ENCODE data around the gene POU2AF2. TPM values are rescaled to one million over a fixed set of nuclear protein-coding genes. Genes with fewer than 3 reads are reported as not detected.
"Not testable (repeated sequence)": the region's sequence is repeated elsewhere in the genome, so short reads cannot be mapped to it uniquely, and the experiment has no call there.

POU2AF2 gene, protein sequence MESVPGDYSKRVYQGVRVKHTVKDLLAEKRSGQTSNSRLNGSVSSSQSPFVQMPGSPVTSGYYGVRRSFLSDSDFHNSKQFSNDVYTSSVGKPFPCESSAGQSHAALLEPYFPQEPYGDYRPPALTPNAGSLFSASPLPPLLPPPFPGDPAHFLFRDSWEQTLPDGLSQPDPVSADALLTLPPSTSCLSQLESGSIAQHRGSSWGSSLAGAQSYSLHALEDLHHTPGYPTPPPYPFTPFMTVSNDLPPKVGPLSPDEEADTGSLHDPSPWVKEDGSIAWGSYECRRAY
- not detected for total RNA-seq

DNA sequence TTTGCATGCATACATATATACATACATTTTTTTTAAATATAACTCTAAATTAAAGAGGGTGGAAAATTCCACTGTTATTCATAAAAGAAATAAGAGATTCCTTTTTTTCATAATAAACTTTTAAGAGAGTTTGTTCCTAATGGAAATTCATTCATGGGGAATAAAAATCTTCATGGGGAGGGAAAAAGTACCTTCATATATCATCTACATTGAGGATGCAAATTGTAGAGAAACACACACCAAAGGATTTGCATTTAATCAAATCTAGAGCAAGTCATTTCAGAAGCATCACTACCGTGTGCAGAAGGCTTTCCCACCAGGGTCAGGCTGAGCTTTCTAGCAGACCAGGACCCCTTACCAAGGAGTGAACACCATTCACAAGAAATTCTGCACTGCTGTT lies at the start of gene POU2AF2:
Gene POU2AF2, plus strand, starts transcription at position 301 of the 400 bp plus-strand sequence. CDS start 129 bp downstream, outside the sequence.
- H3K4me1 ChIP-seq (ENCODE audit: insufficient read depth, low read length) = no peaks in the 10 kb centered on the region
- H3K9me3 ChIP-seq (ENCODE audit: low read depth, low read length) = no peaks in the 10 kb centered on the region
- no peak within 1 kb of the TSS for H3K4me3 ChIP-seq (ENCODE audit: low read length)
- peaks cover 12% of the 10 kb centered on the region for H3K27me3 ChIP-seq (ENCODE audit: insufficient read depth, low read length)

DNA sequence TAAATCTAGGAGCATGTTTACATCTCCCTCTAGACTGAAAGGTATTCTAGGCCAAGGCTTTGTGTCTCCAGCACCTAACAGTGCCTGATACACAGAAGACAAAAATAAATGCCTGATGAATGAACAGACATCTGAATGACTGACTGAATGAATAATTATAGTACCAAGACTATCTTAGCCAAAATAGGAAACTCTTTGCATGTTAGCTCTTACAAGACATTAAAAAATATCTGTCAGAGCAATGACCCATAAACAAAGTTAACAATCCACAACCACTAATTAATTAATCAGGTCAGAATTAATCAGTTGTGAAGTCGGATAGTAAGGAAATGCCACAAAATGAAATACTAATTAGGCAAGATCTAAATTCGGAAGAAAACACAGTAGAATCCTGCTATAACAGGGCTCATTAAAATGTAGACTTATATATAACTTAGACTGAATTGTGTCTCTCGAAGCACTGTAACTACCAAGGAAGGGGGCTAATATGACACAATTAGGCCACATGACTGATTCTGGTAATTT lies 45.5 kb upstream of the POU2AF2 start:
- H3K4me3 ChIP-seq (ENCODE audit: low read length) = no peak overlapping the region
- no peaks in the 10 kb centered on the region for H3K4me1 ChIP-seq (ENCODE audit: insufficient read depth, low read length)
- H3K9me3 ChIP-seq (ENCODE audit: low read depth, low read length) = no peaks in the 10 kb centered on the region

GRCh38 chr11:111204211-111204610 lies 41.3 kb upstream of the POU2AF2 start:
- H3K9me3 ChIP-seq (ENCODE audit: low read depth, low read length) = no peaks in the 10 kb centered on the region
- H3K4me3 ChIP-seq (ENCODE audit: low read length) = no peak overlapping the region

More for the DNA sequence above, 45.5 kb upstream of the POU2AF2 start:
- H3K27me3 ChIP-seq (ENCODE audit: insufficient read depth, low read length) = no peaks in the 10 kb centered on the region

DNA sequence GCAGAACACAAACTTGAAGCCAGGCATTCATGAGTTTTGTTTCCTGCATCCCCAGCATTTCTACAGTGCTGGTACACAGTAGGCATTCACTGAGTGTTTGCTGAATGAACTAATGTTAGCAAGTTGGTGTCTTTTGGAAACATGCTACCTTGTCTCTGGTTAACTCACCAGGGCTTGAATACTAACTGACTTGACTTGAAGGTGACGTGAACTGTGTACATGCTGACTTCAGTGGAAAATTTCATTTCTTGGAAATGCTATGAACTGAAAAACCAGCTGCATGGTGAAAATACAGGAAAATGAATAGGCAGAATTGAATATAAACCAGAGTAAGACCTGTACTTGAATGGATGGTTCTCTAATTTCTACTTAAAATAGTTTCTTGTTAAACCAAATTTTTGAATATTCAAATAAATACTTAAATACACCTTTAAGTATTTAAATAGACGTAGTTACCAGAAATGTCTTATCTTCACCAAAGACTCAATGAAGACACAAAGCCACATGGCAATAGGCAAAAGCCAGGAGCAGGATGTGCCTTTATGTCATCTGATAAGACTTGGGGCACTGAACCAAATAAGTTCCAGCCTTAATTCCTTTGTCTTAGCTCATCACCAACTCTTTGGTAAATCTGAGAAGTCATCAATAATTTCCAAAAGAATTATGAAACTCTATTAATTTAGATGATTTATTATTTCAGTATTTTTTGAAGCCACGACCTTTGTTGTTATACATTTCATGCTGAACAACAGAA lies 39.7 kb upstream of the POU2AF2 start:
- H3K4me3 ChIP-seq (ENCODE audit: low read length) = no peak overlapping the region

More at GRCh38 chr11:111204211-111204610, 41.3 kb upstream of the POU2AF2 start:
- Histone ChIP-seq H3K27me3 (ENCODE audit: insufficient read depth, low read length) (no peaks in the 10 kb centered on the region), H3K4me1 (ENCODE audit: insufficient read depth, low read length) (no peaks in the 10 kb centered on the region)

GRCh38 chr11:111206472-111206871 lies 39.1 kb upstream of the POU2AF2 start:
- Histone ChIP-seq H3K27me3 (ENCODE audit: insufficient read depth, low read length) (no peaks in the 10 kb centered on the region), H3K4me3 (ENCODE audit: low read length) (no peak overlapping the region), H3K9me3 (ENCODE audit: low read depth, low read length) (no peaks in the 10 kb centered on the region), H3K4me1 (ENCODE audit: insufficient read depth, low read length) (no peaks in the 10 kb centered on the region)

More for the DNA sequence above, 39.7 kb upstream of the POU2AF2 start:
- no peaks in the 10 kb centered on the region for H3K27me3 ChIP-seq (ENCODE audit: insufficient read depth, low read length)
- no peaks in the 10 kb centered on the region for H3K4me1 ChIP-seq (ENCODE audit: insufficient read depth, low read length)
- no peaks in the 10 kb centered on the region for H3K9me3 ChIP-seq (ENCODE audit: low read depth, low read length)

DNA sequence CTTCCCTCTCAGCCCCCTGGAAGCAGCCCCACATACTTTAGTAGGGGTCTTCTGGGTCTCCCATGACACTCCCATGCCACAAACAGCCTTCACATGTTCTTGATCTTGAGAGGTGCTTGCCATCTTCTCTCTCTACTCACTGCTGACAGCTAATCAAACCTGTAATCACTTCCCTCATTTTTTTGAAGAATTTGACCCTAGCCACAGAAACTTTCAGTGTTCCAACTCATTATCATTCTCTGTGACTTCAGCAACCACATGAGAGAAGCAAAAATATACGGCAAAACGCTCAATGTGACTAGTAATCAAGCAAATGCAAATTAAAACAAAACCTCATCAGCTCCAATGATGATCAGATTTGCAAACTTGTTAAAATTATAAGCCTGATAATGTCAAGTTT lies 38.3 kb upstream of the POU2AF2 start:
- H3K4me1 ChIP-seq (ENCODE audit: insufficient read depth, low read length) = no peaks in the 10 kb centered on the region
- no peak overlapping the region for H3K4me3 ChIP-seq (ENCODE audit: low read length)
- no peaks in the 10 kb centered on the region for H3K9me3 ChIP-seq (ENCODE audit: low read depth, low read length)
- no peaks in the 10 kb centered on the region for H3K27me3 ChIP-seq (ENCODE audit: insufficient read depth, low read length)

DNA sequence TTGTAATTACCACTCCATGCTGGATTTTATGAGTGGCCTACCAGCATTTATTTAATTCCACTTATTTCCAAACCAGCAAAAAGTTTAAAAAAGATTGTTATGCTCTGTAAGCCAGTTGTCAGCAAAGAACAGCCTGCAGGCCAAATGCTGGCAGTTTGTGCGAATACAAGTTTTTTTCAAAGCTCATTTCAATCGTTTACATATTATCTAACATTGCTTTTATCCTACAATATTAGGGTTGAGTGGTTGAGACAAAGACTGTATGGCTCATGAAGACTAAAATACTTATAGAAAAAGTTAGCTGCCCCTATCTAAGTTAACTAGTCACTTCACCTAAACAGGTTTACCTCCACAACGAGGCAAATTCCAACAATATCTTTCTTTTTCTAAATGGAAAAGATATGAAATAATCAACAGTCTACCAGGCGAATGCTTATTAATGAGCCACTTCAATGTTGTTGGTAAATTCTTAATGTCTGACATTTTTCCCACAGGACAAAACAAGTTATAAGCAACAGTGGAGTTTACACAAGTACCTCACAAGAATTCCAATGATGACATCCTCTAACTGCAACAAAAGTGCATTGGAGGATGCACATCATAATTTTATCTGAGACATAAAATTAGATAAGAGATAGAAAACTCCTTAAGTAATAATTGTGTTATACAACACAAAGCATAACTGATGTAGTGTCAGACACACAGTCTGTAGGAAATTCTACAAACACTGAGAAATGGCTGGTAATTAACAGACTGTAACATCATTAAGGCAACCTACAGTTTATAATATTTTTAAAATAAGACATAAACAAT lies 35.8 kb upstream of the POU2AF2 start:
- Histone ChIP-seq H3K4me1 (ENCODE audit: insufficient read depth, low read length) (no peaks in the 10 kb centered on the region), H3K4me3 (ENCODE audit: low read length) (no peak overlapping the region), H3K9me3 (ENCODE audit: low read depth, low read length) (no peaks in the 10 kb centered on the region), H3K27me3 (ENCODE audit: insufficient read depth, low read length) (no peaks in the 10 kb centered on the region)

- Histone ChIP-seq H3K27me3 (ENCODE audit: insufficient read depth, low read length) (no peaks in the 10 kb centered on the region), H3K4me1 (ENCODE audit: insufficient read depth, low read length) (no peaks in the 10 kb centered on the region), H3K4me3 (ENCODE audit: low read length) (no peak overlapping the region), H3K9me3 (ENCODE audit: low read depth, low read length) (no peaks in the 10 kb centered on the region)
These were observed 32.3 kb upstream of the POU2AF2 start for GRCh38 chr11:111213256-111213655.

GRCh38 chr11:111220721-111221120 lies 24.8 kb upstream of the POU2AF2 start:
- Histone ChIP-seq H3K9me3 (ENCODE audit: low read depth, low read length) (no peaks in the 10 kb centered on the region), H3K4me1 (ENCODE audit: insufficient read depth, low read length) (peaks cover 5% of the 10 kb centered on the region), H3K27me3 (ENCODE audit: insufficient read depth, low read length) (peaks cover 6% of the 10 kb centered on the region), H3K4me3 (ENCODE audit: low read length) (no peak overlapping the region)

- Histone ChIP-seq H3K9me3 (ENCODE audit: low read depth, low read length) (no peaks in the 10 kb centered on the region), H3K27me3 (ENCODE audit: insufficient read depth, low read length) (peaks cover 6% of the 10 kb centered on the region), H3K4me3 (ENCODE audit: low read length) (no peak overlapping the region), H3K4me1 (ENCODE audit: insufficient read depth, low read length) (peaks cover 5% of the 10 kb centered on the region)
These were observed 24.3 kb upstream of the POU2AF2 start for GRCh38 chr11:111221208-111221607.

DNA sequence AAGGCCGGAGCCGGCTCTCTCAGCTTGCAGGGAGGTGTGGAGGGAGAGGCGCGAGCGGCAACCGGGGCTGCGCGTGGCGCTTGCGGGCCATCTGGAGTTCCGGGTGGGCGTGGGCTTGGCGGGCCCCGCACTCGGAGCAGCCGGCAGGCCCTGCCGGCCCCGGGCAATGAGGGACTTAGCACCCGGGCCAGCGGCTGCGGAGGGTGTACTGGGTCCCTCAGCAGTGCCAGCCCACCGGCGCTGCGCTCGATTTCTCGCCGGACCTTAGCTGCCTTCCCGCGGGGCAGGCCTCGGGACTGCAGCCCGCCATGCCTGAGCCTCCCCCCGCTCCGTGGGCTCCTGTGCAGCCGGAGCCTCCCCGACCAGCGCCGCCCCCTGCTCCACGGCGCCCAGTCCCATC lies 23.6 kb upstream of the POU2AF2 start:
- H3K4me3 ChIP-seq (ENCODE audit: low read length); H3K9me3 ChIP-seq (ENCODE audit: low read depth, low read length); H3K4me1 ChIP-seq (ENCODE audit: insufficient read depth, low read length); H3K27me3 ChIP-seq (ENCODE audit: insufficient read depth, low read length): not testable (repeated sequence)

- H3K4me1 ChIP-seq (ENCODE audit: insufficient read depth, low read length); H3K27me3 ChIP-seq (ENCODE audit: insufficient read depth, low read length); H3K9me3 ChIP-seq (ENCODE audit: low read depth, low read length); H3K4me3 ChIP-seq (ENCODE audit: low read length): not testable (repeated sequence)
These were observed 22.6 kb upstream of the POU2AF2 start for GRCh38 chr11:111222821-111223455.

- H3K9me3 ChIP-seq (ENCODE audit: low read depth, low read length) = no peaks in the 10 kb centered on the region
These were observed 19.6 kb upstream of the POU2AF2 start for GRCh38 chr11:111225881-111226280.

GRCh38 chr11:111229604-111230003 lies 15.9 kb upstream of the POU2AF2 start:
- Histone ChIP-seq H3K9me3 (ENCODE audit: low read depth, low read length) (no peaks in the 10 kb centered on the region), H3K4me1 (ENCODE audit: insufficient read depth, low read length) (peaks cover 13% of the 10 kb centered on the region), H3K4me3 (ENCODE audit: low read length) (no peak overlapping the region), H3K27me3 (ENCODE audit: insufficient read depth, low read length) (peaks cover 2% of the 10 kb centered on the region)

More at GRCh38 chr11:111225881-111226280, 19.6 kb upstream of the POU2AF2 start:
- Histone ChIP-seq H3K4me3 (ENCODE audit: low read length) (no peak overlapping the region), H3K4me1 (ENCODE audit: insufficient read depth, low read length) (peaks cover 17% of the 10 kb centered on the region), H3K27me3 (ENCODE audit: insufficient read depth, low read length) (peaks cover 6% of the 10 kb centered on the region)

Measured in mononuclear cell (primary cell).